ENCODE measurements around the gene MYL4. TPM values are rescaled to one million over a fixed set of nuclear protein-coding genes. Genes with fewer than 3 reads are reported as not detected.

The MYL4 gene
- total RNA-seq, 2 donors from 2014 or later, result not detected

- DNase-seq (ENCODE audit: low spot score) (no peak), ATAC-seq (ENCODE audit: insufficient number of reproducible peaks, low FRiP score, low read depth) (no peak)
- H3K9me3 ChIP-seq, result no peaks in the 10 kb centered on the region
- TF ChIP-seq CTCF (IDR thresholded peaks at IDR 0.05), result no peak
- no peaks in the 10 kb centered on the region for H3K27me3 ChIP-seq (replicated peaks; ENCODE audit: insufficient read depth)
- H3K27ac ChIP-seq, result no peak overlapping the region
- no peaks in the 10 kb centered on the region for H3K36me3 ChIP-seq
- H3K4me3 ChIP-seq, result no peak overlapping the region
- H3K4me1 ChIP-seq (ENCODE audit: control insufficient read depth in 1 of 2, low read depth in 2 of 2), result peaks cover 7% of the 10 kb centered on the region in 2 donors
These were observed 16.6 kb upstream of the MYL4 start for GRCh38 chr17:47192554-47192953.

GRCh38 chr17:47193931-47194511 lies 15.1 kb upstream of the MYL4 start:
- Histone ChIP-seq H3K4me1 (ENCODE audit: control insufficient read depth in 1 of 2, low read depth in 2 of 2) (no peaks in the 10 kb centered on the region), H3K4me3 (no peak overlapping the region), H3K27me3 (replicated peaks; ENCODE audit: insufficient read depth) (no peaks in the 10 kb centered on the region), H3K27ac (no peak overlapping the region), H3K9me3 (no peaks in the 10 kb centered on the region), H3K36me3 (no peaks in the 10 kb centered on the region)
- no peak for TF ChIP-seq CTCF (IDR thresholded peaks at IDR 0.05)
- ATAC-seq (ENCODE audit: insufficient number of reproducible peaks, low FRiP score, low read depth) (no peak), DNase-seq (ENCODE audit: low spot score) (no peak)

GRCh38 chr17:47197821-47198220 lies 11.3 kb upstream of the MYL4 start:
- Histone ChIP-seq H3K27ac (no peak overlapping the region), H3K4me1 (ENCODE audit: control insufficient read depth in 1 of 2, low read depth in 2 of 2) (no peaks in the 10 kb centered on the region), H3K36me3 (no peaks in the 10 kb centered on the region), H3K9me3 (no peaks in the 10 kb centered on the region), H3K27me3 (replicated peaks; ENCODE audit: insufficient read depth) (no peaks in the 10 kb centered on the region), H3K4me3 (no peak overlapping the region)
- no peak for ATAC-seq (ENCODE audit: insufficient number of reproducible peaks, low FRiP score, low read depth)
- TF ChIP-seq CTCF (IDR thresholded peaks at IDR 0.05), result no peak
- DNase-seq (ENCODE audit: low spot score), result no peak

GRCh38 chr17:47199627-47200324 lies 9.4 kb upstream of the MYL4 start:
- Histone ChIP-seq H3K36me3 (no peaks in the 10 kb centered on the region), H3K4me1 (ENCODE audit: control insufficient read depth in 1 of 2, low read depth in 2 of 2) (peaks cover 8 to 13% of the 10 kb centered on the region in 2 donors), H3K27me3 (replicated peaks; ENCODE audit: insufficient read depth) (no peaks in the 10 kb centered on the region), H3K9me3 (no peaks in the 10 kb centered on the region), H3K4me3 (no peak overlapping the region), H3K27ac (peak overlapping the region in 1 of 2 donors; percentile 14)
- ATAC-seq (ENCODE audit: insufficient number of reproducible peaks, low FRiP score, low read depth) (no peak), DNase-seq (ENCODE audit: low spot score) (no peak)
- no peak for TF ChIP-seq CTCF (IDR thresholded peaks at IDR 0.05)

GRCh38 chr17:47200325-47200664 lies 8.9 kb upstream of the MYL4 start:
- no peak for ATAC-seq (ENCODE audit: insufficient number of reproducible peaks, low FRiP score, low read depth)
- Histone ChIP-seq H3K36me3 (no peaks in the 10 kb centered on the region), H3K27ac (peak overlapping the region in 1 of 2 donors; percentile 14)

More at GRCh38 chr17:47200325-47200664, 8.9 kb upstream of the MYL4 start:
- no peaks in the 10 kb centered on the region for H3K9me3 ChIP-seq
- no peak for TF ChIP-seq CTCF (IDR thresholded peaks at IDR 0.05)
- H3K4me1 ChIP-seq (ENCODE audit: control insufficient read depth in 1 of 2, low read depth in 2 of 2), result peaks cover 11 to 18% of the 10 kb centered on the region in 2 donors
- no peaks in the 10 kb centered on the region for H3K27me3 ChIP-seq (replicated peaks; ENCODE audit: insufficient read depth)
- DNase-seq (ENCODE audit: low spot score), result no peak
- H3K4me3 ChIP-seq, result no peak overlapping the region

Data from thoracic aorta (tissue), 2 donors.